Daoy (cell line): Measurements from ENCODE around the gene TRIP6. TPM values are rescaled to one million over a fixed set of nuclear protein-coding genes. Genes with fewer than 3 reads are reported as not detected.

Source experiments
- DNase-seq: peaks from one replicate; pipeline ENCODE4 v3.0.0-alpha.2; 2015; ENCODE audit warnings: low read depth
- total RNA-seq: library from RNA; depleted of rRNA; stranded (reverse); fragments of >200 nt; shearing (Covaris generic); gene quantifications from 2 replicates; pipeline ENCODE4 v1.2.3, GENCODE V29; 2014

The TRIP6 gene
- total RNA-seq, 1 experiment from 2014 or later = 203 TPM

GRCh38 chr7:100873599-100874299 lies 6.6 kb downstream of the TRIP6 start:
- no peak for DNase-seq

- no peak for DNase-seq
These were observed 7.1 kb downstream of the TRIP6 start for GRCh38 chr7:100874300-100874576.

- peak; percentile 100 for DNase-seq
These were observed 7.6 kb downstream of the TRIP6 start, which contains the start of gene SRRT for GRCh38 chr7:100874577-100875355. Gene SRRT (plus strand): TSS chr7:100875103. CDS start chr7:100875591, 488 bp downstream.

- peak; percentile 45 for DNase-seq
These were observed 8.2 kb downstream of the TRIP6 start for GRCh38 chr7:100875356-100875751.

GRCh38 chr7:100878013-100878412 lies 10.8 kb downstream of the TRIP6 start:
- DNase-seq = no peak

GRCh38 chr7:100878685-100879084 lies 11.5 kb downstream of the TRIP6 start:
- DNase-seq = no peak

GRCh38 chr7:100879685-100880261 lies 12.6 kb downstream of the TRIP6 start:
- DNase-seq = no peak

GRCh38 chr7:100880645-100881044 lies 13.5 kb downstream of the TRIP6 start:
- no peak for DNase-seq

- DNase-seq = no peak
These were observed 13.9 kb downstream of the TRIP6 start for GRCh38 chr7:100881136-100881535.

- no peak for DNase-seq
These were observed 15.0 kb downstream of the TRIP6 start for GRCh38 chr7:100882201-100882600.

- no peak for DNase-seq
These were observed 15.8 kb downstream of the TRIP6 start for GRCh38 chr7:100882785-100883526.

GRCh38 chr7:100884736-100885439 lies 17.7 kb downstream of the TRIP6 start:
- no peak for DNase-seq

- no peak for DNase-seq
These were observed 18.4 kb downstream of the TRIP6 start for GRCh38 chr7:100885440-100886141.

GRCh38 chr7:100886142-100886935 lies 19.2 kb downstream of the TRIP6 start:
- no peak for DNase-seq

GRCh38 chr7:100886936-100887515 lies 19.8 kb downstream of the TRIP6 start:
- DNase-seq = no peak

GRCh38 chr7:100887516-100888290 lies 20.5 kb downstream of the TRIP6 start:
- DNase-seq = no peak

GRCh38 chr7:100888291-100888987 lies 21.3 kb downstream of the TRIP6 start:
- no peak for DNase-seq

GRCh38 chr7:100888988-100889750 lies 22.0 kb downstream of the TRIP6 start, which contains the start of gene UFSP1:
Gene UFSP1 (minus strand): TSS chr7:100889715. CDS start chr7:100889271, 444 bp downstream.
- no peak for DNase-seq
